ENCODE data around the gene SFMBT1. TPM values are rescaled to one million over a fixed set of nuclear protein-coding genes. Genes with fewer than 3 reads are reported as not detected.

Gene SFMBT1
- total and polyA plus RNA-seq, 9 of the 15 experiments (the other 6 are each of a cell fraction or from before 2014, with no cell fraction given) = 0.76 to 6.6 (median 3.6) TPM

DNA sequence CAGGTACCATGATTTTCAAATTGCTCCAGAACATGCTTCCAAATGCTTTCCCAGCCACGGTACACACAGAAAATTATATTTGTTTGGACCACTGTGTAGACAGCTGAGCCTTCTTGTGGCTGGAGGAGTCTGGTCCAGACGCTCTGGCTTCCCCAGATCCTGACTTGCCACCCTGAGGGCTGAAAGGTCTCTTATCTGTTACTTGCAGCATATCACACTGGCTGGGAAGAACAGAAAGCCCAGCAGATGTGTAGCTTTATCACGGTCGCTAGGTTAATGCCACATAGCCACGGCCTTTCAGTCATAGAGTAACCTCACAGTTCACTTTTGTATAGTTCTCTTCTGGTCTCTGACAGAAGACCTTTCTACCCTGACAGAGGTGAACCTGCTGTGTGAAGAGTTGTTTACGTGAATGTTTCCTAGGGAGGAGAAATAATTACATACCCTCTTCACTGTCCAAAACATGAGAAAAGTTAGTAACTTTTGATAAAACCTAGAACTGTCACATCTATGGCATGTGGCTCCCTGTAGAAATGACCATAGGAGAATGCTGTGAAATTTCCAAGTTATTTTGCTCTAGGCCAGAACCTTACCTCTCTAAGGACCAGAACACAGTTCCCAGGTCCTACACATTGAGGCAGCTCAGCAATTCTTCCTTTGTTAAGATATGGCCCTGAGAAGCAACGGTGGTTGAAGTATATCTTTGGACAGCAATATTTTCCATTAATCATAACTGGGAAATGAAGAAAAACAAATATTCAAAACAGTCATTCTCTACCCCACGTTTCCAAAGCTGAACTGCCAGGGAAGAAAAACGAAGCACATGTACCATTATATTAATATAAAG is 132.8 kb downstream of the SFMBT1 start (continued):
- TF ChIP-seq, protein P1, sequence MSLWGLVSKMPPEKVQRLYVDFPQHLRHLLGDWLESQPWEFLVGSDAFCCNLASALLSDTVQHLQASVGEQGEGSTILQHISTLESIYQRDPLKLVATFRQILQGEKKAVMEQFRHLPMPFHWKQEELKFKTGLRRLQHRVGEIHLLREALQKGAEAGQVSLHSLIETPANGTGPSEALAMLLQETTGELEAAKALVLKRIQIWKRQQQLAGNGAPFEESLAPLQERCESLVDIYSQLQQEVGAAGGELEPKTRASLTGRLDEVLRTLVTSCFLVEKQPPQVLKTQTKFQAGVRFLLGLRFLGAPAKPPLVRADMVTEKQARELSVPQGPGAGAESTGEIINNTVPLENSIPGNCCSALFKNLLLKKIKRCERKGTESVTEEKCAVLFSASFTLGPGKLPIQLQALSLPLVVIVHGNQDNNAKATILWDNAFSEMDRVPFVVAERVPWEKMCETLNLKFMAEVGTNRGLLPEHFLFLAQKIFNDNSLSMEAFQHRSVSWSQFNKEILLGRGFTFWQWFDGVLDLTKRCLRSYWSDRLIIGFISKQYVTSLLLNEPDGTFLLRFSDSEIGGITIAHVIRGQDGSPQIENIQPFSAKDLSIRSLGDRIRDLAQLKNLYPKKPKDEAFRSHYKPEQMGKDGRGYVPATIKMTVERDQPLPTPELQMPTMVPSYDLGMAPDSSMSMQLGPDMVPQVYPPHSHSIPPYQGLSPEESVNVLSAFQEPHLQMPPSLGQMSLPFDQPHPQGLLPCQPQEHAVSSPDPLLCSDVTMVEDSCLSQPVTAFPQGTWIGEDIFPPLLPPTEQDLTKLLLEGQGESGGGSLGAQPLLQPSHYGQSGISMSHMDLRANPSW (CRISPR knock-in tag; IDR thresholded peaks at IDR 0.05) = no peak
- TF ChIP-seq NR4A1 (CRISPR knock-in tag; IDR thresholded peaks at IDR 0.05) (no peak), NR4A1 (tag; IDR thresholded peaks at IDR 0.05) (no peak), CC2D1A (IDR thresholded peaks at IDR 0.05) (peak; percentile 90; the same call in 1 of the 2 replicates), ATF7 (IDR thresholded peaks at IDR 0.05) (0 out of 2 replicates have a peak, but pooled peaks have one; percentile 16), RNF2 (IDR thresholded peaks at IDR 0.05) (no peak), MTA3 (IDR thresholded peaks at IDR 0.05; ENCODE audit: borderline replicate concordance) (peak; percentile 49; the same call in 1 of the 2 replicates), MTA1 (IDR thresholded peaks at IDR 0.05; ENCODE audit: borderline replicate concordance) (0 out of 2 replicates have a peak, but pooled peaks have one; percentile 60), FOXM1 (IDR thresholded peaks at IDR 0.05; ENCODE audit: low read depth) (peak; percentile 88), FOXM1 (CRISPR knock-in tag; IDR thresholded peaks at IDR 0.05; ENCODE audit: low read depth) (no peak), STAT5A (IDR thresholded peaks at IDR 0.05; ENCODE audit: borderline replicate concordance, low read length) (peak; percentile 87), PYGO2 (tag; IDR thresholded peaks at IDR 0.05) (no peak), LEF1 (IDR thresholded peaks at IDR 0.05) (peak; percentile 77; the same call in 1 of the 2 replicates), POLR2B (IDR thresholded peaks at IDR 0.05; ENCODE audit: low read depth, partially characterized antibody) (no peak), MAFG (tag; conservative IDR thresholded peaks at IDR 0.05) (no peak)
- TF ChIP-seq, protein P2, sequence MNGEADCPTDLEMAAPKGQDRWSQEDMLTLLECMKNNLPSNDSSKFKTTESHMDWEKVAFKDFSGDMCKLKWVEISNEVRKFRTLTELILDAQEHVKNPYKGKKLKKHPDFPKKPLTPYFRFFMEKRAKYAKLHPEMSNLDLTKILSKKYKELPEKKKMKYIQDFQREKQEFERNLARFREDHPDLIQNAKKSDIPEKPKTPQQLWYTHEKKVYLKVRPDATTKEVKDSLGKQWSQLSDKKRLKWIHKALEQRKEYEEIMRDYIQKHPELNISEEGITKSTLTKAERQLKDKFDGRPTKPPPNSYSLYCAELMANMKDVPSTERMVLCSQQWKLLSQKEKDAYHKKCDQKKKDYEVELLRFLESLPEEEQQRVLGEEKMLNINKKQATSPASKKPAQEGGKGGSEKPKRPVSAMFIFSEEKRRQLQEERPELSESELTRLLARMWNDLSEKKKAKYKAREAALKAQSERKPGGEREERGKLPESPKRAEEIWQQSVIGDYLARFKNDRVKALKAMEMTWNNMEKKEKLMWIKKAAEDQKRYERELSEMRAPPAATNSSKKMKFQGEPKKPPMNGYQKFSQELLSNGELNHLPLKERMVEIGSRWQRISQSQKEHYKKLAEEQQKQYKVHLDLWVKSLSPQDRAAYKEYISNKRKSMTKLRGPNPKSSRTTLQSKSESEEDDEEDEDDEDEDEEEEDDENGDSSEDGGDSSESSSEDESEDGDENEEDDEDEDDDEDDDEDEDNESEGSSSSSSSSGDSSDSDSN (IDR thresholded peaks at IDR 0.05; ENCODE audit: borderline replicate concordance in 1 of 2, low read depth in 2 of 2, low read length in 2 of 2) = peak in 1 of 2 experiments; percentile 53; a peak in 1 of 4 replicates
- TF ChIP-seq, protein P3, sequence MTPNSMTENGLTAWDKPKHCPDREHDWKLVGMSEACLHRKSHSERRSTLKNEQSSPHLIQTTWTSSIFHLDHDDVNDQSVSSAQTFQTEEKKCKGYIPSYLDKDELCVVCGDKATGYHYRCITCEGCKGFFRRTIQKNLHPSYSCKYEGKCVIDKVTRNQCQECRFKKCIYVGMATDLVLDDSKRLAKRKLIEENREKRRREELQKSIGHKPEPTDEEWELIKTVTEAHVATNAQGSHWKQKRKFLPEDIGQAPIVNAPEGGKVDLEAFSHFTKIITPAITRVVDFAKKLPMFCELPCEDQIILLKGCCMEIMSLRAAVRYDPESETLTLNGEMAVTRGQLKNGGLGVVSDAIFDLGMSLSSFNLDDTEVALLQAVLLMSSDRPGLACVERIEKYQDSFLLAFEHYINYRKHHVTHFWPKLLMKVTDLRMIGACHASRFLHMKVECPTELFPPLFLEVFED (CRISPR knock-in tag; conservative IDR thresholded peaks at IDR 0.05) = no peak
- TF ChIP-seq, protein P4, sequence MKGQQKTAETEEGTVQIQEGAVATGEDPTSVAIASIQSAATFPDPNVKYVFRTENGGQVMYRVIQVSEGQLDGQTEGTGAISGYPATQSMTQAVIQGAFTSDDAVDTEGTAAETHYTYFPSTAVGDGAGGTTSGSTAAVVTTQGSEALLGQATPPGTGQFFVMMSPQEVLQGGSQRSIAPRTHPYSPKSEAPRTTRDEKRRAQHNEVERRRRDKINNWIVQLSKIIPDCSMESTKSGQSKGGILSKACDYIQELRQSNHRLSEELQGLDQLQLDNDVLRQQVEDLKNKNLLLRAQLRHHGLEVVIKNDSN (CRISPR knock-in tag; IDR thresholded peaks at IDR 0.05) = no peak
- TF ChIP-seq, protein P5, sequence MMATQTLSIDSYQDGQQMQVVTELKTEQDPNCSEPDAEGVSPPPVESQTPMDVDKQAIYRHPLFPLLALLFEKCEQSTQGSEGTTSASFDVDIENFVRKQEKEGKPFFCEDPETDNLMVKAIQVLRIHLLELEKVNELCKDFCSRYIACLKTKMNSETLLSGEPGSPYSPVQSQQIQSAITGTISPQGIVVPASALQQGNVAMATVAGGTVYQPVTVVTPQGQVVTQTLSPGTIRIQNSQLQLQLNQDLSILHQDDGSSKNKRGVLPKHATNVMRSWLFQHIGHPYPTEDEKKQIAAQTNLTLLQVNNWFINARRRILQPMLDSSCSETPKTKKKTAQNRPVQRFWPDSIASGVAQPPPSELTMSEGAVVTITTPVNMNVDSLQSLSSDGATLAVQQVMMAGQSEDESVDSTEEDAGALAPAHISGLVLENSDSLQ (IDR thresholded peaks at IDR 0.05) = peak; percentile 73

Measured in K562 (cell line).